Endometrium (tissue), 2 donors: Measurements from ENCODE around the gene PEG3.
"Not testable (repeated sequence)": the region's sequence is repeated elsewhere in the genome, so short reads cannot be mapped to it uniquely, and the experiment has no call there.

Experiments used
- FAIRE-seq: peaks from 2 replicates; lab custom pipeline; 2012; peaks lifted over from hg19 to GRCh38; lab: Jason Lieb, UNC
- donor health status: control.
- donor health status: control.

Gene PEG3

GRCh38 chr19:56840451-56841192, at the start of gene PEG3, which contains the start of gene ZIM2:
TSS of gene PEG3 (minus strand) at chr19:56840726. CDS start at chr19:56824655, 16,071 bp downstream.
TSS of gene ZIM2 (minus strand) at chr19:56840726. CDS start at chr19:56824277, 16,449 bp downstream.
- no peak for FAIRE-seq

- FAIRE-seq: no peak
These were observed 44.9 kb upstream of the PEG3 start for GRCh38 chr19:56885173-56885985.

- FAIRE-seq: no peak
These were observed 43.9 kb upstream of the PEG3 start for GRCh38 chr19:56884441-56884840.

- no peak for FAIRE-seq
These were observed 40.2 kb upstream of the PEG3 start for GRCh38 chr19:56880592-56881190.

GRCh38 chr19:56877069-56877715, 36.7 kb upstream of the PEG3 start:
- FAIRE-seq: no peak

- FAIRE-seq: no peak
These were observed 35.2 kb upstream of the PEG3 start for GRCh38 chr19:56875717-56876116.

- no peak for FAIRE-seq
These were observed 34.0 kb upstream of the PEG3 start for GRCh38 chr19:56874530-56874929.

- no peak for FAIRE-seq
These were observed 33.0 kb upstream of the PEG3 start for GRCh38 chr19:56873493-56873892.

GRCh38 chr19:56869886-56870285, 29.4 kb upstream of the PEG3 start:
- FAIRE-seq: no peak

GRCh38 chr19:56868446-56868845, 27.9 kb upstream of the PEG3 start:
- FAIRE-seq: no peak

- no peak for FAIRE-seq
These were observed 26.0 kb upstream of the PEG3 start for GRCh38 chr19:56866538-56866937.

GRCh38 chr19:56864443-56865125, 24.1 kb upstream of the PEG3 start:
- no peak for FAIRE-seq

- FAIRE-seq: no peak
These were observed 22.2 kb upstream of the PEG3 start for GRCh38 chr19:56862741-56863140.

GRCh38 chr19:56860409-56860808, 19.9 kb upstream of the PEG3 start:
- FAIRE-seq: not testable (repeated sequence)

- FAIRE-seq: no peak
These were observed 17.5 kb upstream of the PEG3 start for GRCh38 chr19:56858026-56858425.

GRCh38 chr19:56856822-56857221, 16.3 kb upstream of the PEG3 start:
- no peak for FAIRE-seq

- not testable (repeated sequence) for FAIRE-seq
These were observed 11.8 kb upstream of the PEG3 start for GRCh38 chr19:56852361-56852760.

GRCh38 chr19:56848166-56848565, 7.6 kb upstream of the PEG3 start:
- no peak for FAIRE-seq

- no peak for FAIRE-seq
These were observed 1.9 kb upstream of the PEG3 start for GRCh38 chr19:56842412-56842811.

- FAIRE-seq: no peak
These were observed 642 bp upstream of the PEG3 start for GRCh38 chr19:56841193-56841543.

GRCh38 chr19:56839652-56840450, 675 bp downstream of the PEG3 start:
- FAIRE-seq: no peak
